OCI-LY7 (cell line): Measurements from ENCODE around the gene PDIA6.

Experiments used
- EZH2phosphoT487 ChIP-seq: fragments of 200-600 bp; sonication (generic); IDR thresholded peaks from 2 replicates; pipeline ENCODE4 v1.6.1; 2018; ENCODE audit warnings: low read depth, borderline replicate concordance, mild to moderate bottlenecking, mixed run types, antibody characterized with exemption, low read length, moderate library complexity, mixed read lengths
- TF ChIP-seq, protein P1 (sequence below): fragments of 200-600 bp; sonication (generic); conservative IDR thresholded peaks from 2 replicates; pipeline ENCODE4 v1.5.1; 2014; ENCODE audit warnings: mild to moderate bottlenecking, antibody characterized with exemption, low read length, moderate library complexity, mixed read lengths

DNA sequence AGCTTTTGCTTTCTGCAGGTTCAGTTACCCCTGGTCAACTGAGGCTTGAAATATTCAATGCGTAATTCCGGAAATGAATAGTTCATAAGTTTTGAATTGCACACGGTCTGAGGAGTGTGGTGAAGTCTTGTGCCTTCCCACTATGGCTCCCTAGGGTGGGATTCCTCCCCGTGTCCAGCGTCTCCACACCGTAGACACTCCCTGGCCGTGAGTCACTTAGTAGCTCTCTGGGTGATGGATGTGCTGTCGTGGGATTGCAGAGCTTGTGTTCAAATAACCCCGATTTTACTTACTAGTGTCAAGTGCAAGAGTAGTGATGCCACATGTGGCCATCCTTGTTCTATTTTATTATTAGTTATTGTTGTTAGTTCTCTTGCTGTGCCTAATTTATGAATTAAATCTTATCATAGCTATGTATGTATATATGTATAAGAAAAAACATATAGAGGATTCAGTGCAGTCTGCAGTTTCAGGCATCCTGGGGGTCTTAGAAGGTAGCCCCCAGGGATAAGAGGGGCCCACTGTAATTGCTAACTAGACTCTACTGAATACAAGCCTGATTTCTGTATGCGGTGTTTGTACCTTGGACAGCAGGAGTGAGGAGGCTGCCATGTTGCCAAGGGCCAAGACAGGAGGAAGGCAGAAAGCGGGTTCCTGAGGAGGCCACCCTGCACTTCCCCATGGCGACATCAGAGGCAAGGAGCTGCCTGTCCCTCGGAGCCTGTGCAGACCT, 47.7 kb upstream of the PDIA6 start:
- TF ChIP-seq, protein P1, sequence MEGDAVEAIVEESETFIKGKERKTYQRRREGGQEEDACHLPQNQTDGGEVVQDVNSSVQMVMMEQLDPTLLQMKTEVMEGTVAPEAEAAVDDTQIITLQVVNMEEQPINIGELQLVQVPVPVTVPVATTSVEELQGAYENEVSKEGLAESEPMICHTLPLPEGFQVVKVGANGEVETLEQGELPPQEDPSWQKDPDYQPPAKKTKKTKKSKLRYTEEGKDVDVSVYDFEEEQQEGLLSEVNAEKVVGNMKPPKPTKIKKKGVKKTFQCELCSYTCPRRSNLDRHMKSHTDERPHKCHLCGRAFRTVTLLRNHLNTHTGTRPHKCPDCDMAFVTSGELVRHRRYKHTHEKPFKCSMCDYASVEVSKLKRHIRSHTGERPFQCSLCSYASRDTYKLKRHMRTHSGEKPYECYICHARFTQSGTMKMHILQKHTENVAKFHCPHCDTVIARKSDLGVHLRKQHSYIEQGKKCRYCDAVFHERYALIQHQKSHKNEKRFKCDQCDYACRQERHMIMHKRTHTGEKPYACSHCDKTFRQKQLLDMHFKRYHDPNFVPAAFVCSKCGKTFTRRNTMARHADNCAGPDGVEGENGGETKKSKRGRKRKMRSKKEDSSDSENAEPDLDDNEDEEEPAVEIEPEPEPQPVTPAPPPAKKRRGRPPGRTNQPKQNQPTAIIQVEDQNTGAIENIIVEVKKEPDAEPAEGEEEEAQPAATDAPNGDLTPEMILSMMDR, result no peak
- TF ChIP-seq EZH2phosphoT487, result no peak
